ENCODE measurements around the gene TMPRSS11D.

- TF ChIP-seq POLR2A (IDR thresholded peaks at IDR 0.05; ENCODE audit: low read depth, low read length) (no peak), POLR2AphosphoS5 (IDR thresholded peaks at IDR 0.05; ENCODE audit: low read depth, low read length) (no peak)
Measured at GRCh38 chr4:67927251-67927650, 43.4 kb upstream of the TMPRSS11D start.

Data from GM12892 (cell line).